ENCODE data around the gene PRKCB. TPM values are rescaled to one million over a fixed set of nuclear protein-coding genes. Genes with fewer than 3 reads are reported as not detected.

Gene PRKCB
- total RNA-seq = 10 to 100 TPM in 3 of 4 donors, 1 to 10 TPM in 1; 7.0 to 88.3 (median 15.9) TPM

GRCh38 chr16:23835390-23836077 is at the start of gene PRKCB:
TSS of gene PRKCB (plus strand) at chr16:23835983.
- TF ChIP-seq, protein P1, sequence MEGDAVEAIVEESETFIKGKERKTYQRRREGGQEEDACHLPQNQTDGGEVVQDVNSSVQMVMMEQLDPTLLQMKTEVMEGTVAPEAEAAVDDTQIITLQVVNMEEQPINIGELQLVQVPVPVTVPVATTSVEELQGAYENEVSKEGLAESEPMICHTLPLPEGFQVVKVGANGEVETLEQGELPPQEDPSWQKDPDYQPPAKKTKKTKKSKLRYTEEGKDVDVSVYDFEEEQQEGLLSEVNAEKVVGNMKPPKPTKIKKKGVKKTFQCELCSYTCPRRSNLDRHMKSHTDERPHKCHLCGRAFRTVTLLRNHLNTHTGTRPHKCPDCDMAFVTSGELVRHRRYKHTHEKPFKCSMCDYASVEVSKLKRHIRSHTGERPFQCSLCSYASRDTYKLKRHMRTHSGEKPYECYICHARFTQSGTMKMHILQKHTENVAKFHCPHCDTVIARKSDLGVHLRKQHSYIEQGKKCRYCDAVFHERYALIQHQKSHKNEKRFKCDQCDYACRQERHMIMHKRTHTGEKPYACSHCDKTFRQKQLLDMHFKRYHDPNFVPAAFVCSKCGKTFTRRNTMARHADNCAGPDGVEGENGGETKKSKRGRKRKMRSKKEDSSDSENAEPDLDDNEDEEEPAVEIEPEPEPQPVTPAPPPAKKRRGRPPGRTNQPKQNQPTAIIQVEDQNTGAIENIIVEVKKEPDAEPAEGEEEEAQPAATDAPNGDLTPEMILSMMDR (IDR thresholded peaks at IDR 0.05) = no peak
- H3K9me3 ChIP-seq = no peaks in the 10 kb centered on the region
- H3K4me1 ChIP-seq = peaks cover 0 to 18% (median 0%) of the 10 kb centered on the region in 4 donors
- no peaks in the 10 kb centered on the region for H3K36me3 ChIP-seq
- no peaks in the 10 kb centered on the region for H3K27me3 ChIP-seq
- DNase-seq = peak; percentile 91 to 96 (median 96)
- peak within 1 kb of the TSS; percentile 4 to 91 (median 32) for H3K27ac ChIP-seq
- peak within 1 kb of the TSS; percentile 62 to 87 (median 72) for H3K4me3 ChIP-seq

DNA sequence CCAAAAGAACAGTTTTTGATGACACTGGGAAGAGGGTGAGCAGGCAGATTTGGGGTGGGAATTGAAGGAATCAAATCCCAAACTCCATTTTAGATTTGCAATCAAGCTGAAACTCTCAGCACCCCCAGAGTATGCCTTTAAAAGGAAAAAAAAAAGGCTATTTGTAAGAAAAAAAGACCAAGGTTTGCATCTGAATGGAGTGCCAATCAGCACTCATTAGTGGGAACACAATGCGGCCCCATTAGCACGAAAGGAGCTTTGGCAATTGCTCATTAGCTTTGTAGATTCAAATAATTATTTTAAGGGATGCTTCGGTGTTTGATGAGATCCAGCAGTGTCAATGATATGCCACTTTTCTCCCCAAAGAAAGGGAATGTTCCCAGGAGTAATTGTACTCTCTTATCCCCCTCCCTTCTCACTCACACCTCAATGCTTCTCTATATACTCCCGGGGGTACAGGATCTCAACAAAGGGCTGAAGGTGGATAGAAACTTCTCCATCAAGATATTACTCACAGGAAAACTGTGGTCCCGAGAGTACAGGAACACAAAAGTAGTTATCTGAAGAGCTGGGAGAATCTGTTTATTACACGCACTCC is 48.7 kb upstream of the PRKCB start:
- Histone ChIP-seq H3K4me3 (no peak overlapping the region), H3K27me3 (no peaks in the 10 kb centered on the region), H3K9me3 (no peaks in the 10 kb centered on the region), H3K36me3 (no peaks in the 10 kb centered on the region), H3K27ac (no peak overlapping the region), H3K4me1 (no peaks in the 10 kb centered on the region)
- no peak for DNase-seq
- TF ChIP-seq, protein P1 (IDR thresholded peaks at IDR 0.05) = no peak
- TF ChIP-seq POLR2A (IDR thresholded peaks at IDR 0.05) = no peak

DNA sequence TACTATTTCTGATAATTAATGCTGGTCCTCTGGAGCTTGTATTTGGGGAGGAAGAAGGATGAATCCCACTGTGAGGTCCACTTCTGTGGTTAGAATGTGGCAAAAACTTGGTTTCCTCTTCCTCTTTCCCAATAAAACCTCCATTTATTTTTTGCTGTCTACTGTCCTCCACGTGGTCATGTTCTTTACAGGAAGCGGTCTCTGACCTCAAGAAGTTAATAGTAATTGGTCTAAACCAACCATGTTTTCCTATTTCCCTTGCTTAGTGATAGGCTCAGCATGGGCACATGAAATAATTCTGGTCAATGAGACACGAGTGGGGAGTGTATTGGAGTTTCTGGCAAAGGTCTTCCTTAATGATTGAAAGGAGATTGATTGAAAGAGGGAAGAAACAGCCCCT is 47.1 kb upstream of the PRKCB start:
- H3K4me1 ChIP-seq = no peaks in the 10 kb centered on the region
- no peaks in the 10 kb centered on the region for H3K36me3 ChIP-seq
- H3K4me3 ChIP-seq = no peak overlapping the region
- no peak overlapping the region for H3K27ac ChIP-seq
- DNase-seq = no peak
- H3K9me3 ChIP-seq = no peaks in the 10 kb centered on the region
- no peak for TF ChIP-seq POLR2A (IDR thresholded peaks at IDR 0.05)
- TF ChIP-seq, protein P1 (IDR thresholded peaks at IDR 0.05) = no peak
- no peaks in the 10 kb centered on the region for H3K27me3 ChIP-seq

GRCh38 chr16:23795378-23795777 is 40.4 kb upstream of the PRKCB start:
- H3K27me3 ChIP-seq = no peaks in the 10 kb centered on the region
- H3K9me3 ChIP-seq = no peaks in the 10 kb centered on the region
- peak overlapping the region in 3 of 4 donors; percentile 36 to 84 (median 74) for H3K27ac ChIP-seq
- no peaks in the 10 kb centered on the region for H3K36me3 ChIP-seq
- TF ChIP-seq, protein P1 (IDR thresholded peaks at IDR 0.05) = no peak
- no peak for TF ChIP-seq POLR2A (IDR thresholded peaks at IDR 0.05)
- peak in 1 of 3 donors; percentile 63 for DNase-seq
- H3K4me1 ChIP-seq = peaks cover 0 to 6% (median 0%) of the 10 kb centered on the region in 4 donors
- H3K4me3 ChIP-seq = no peak overlapping the region

GRCh38 chr16:23796941-23797340 is 38.8 kb upstream of the PRKCB start:
- H3K4me3 ChIP-seq = no peak overlapping the region

More at GRCh38 chr16:23796941-23797340, 38.8 kb upstream of the PRKCB start:
- no peaks in the 10 kb centered on the region for H3K36me3 ChIP-seq
- no peaks in the 10 kb centered on the region for H3K27me3 ChIP-seq
- peaks cover 0 to 6% (median 0%) of the 10 kb centered on the region in 4 donors for H3K4me1 ChIP-seq
- no peak overlapping the region for H3K27ac ChIP-seq
- no peak for DNase-seq
- H3K9me3 ChIP-seq = no peaks in the 10 kb centered on the region
- TF ChIP-seq POLR2A (IDR thresholded peaks at IDR 0.05) = no peak
- TF ChIP-seq, protein P1 (IDR thresholded peaks at IDR 0.05) = no peak
